Ectodermal cell (in vitro differentiated cells): Measurements from ENCODE around the gene MED15.

Experiments
- H3K27ac ChIP-seq: 2 replicates; pipeline ENCODE4 v1.7.0; 2013; ENCODE audit warnings: mild to moderate bottlenecking, low read depth, low read length; ENCODE audit not compliant: insufficient read depth, poor library complexity, severe bottlenecking
- H3K27me3 ChIP-seq: 2 replicates; pipeline ENCODE4 v1.7.0; 2013; ENCODE audit warnings: mild to moderate bottlenecking, low read length; ENCODE audit not compliant: insufficient read depth, control insufficient read depth, poor library complexity, severe bottlenecking
- H3K36me3 ChIP-seq: one replicate; pipeline ENCODE4 v1.7.0; 2013; ENCODE audit warnings: low read length; ENCODE audit not compliant: control insufficient read depth, insufficient read depth
- H3K4me1 ChIP-seq: one replicate; pipeline ENCODE4 v1.7.0; 2013; ENCODE audit warnings: low read length; ENCODE audit not compliant: control insufficient read depth, insufficient read depth
- H3K4me3 ChIP-seq: 2 replicates; pipeline ENCODE4 v1.7.0; 2013; ENCODE audit warnings: low read depth, low read length, control low read depth; ENCODE audit not compliant: insufficient read depth
- H3K9me3 ChIP-seq: 2 replicates; pipeline ENCODE4 v1.7.0; 2013; ENCODE audit warnings: mild to moderate bottlenecking, low read length, moderate library complexity; ENCODE audit not compliant: control insufficient read depth
- WGBS, 2 experiments: methylation state at CpG; one replicate each; pipeline ENCODE4 v1.1.7; 2013; ENCODE audit warnings: missing lambda C conversion rate in 2 of 2; 5-methylcytosine and 5-hydroxymethylcytosine counted together

The MED15 gene

DNA sequence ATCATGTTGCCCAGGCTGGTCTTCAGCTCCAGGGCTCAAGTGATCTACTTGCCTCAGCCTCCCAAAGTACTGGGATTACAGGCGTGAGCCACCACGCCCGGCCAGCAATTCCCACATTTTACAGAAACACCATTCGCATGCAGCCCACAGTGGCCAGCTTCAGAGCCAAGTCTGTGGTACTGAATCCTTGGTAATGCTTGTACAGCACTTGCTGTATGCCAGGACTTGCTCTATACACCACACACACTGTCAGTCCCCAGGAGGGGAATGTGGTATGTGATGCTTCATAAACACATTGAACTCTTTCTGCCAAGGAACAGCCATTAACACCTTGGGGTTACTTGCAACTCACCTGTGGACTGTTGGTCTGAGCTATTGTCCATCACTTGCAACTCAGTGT is 119.4 kb downstream of the MED15 start:
- WGBS, 2 experiments = 94 to 97% methylated on average over 4 of the region's 4 CpGs
- Histone ChIP-seq H3K36me3 (no peaks in the 10 kb centered on the region), H3K9me3 (no peaks in the 10 kb centered on the region), H3K27me3 (no peaks in the 10 kb centered on the region), H3K27ac (no peak overlapping the region), H3K4me3 (no peak overlapping the region), H3K4me1 (no peaks in the 10 kb centered on the region)

DNA sequence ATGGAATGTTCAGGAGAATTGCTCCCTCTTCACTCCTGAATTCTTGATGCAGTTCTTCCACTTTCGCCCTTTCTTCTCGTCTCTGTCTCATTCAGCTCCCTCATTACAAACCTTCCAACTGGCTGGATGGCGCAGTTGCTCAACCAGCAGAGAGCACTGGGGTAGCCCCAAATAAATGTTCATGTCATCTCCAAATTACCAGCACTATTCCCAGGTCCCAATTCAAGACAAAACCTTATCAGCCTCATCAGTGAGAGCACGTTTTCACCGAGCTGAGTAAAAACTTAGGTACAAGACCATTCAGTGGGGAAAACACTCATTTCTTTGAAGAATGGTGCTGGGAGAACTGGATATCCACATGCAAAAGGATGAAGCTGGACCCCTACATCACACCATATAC is 120.0 kb downstream of the MED15 start:
- Histone ChIP-seq H3K4me3 (no peak overlapping the region), H3K27ac (no peak overlapping the region), H3K27me3 (no peaks in the 10 kb centered on the region), H3K9me3 (no peaks in the 10 kb centered on the region), H3K4me1 (no peaks in the 10 kb centered on the region), H3K36me3 (no peaks in the 10 kb centered on the region)
- 95 to 96% methylated on average over 5 of the region's 5 CpGs for WGBS, 2 experiments

DNA sequence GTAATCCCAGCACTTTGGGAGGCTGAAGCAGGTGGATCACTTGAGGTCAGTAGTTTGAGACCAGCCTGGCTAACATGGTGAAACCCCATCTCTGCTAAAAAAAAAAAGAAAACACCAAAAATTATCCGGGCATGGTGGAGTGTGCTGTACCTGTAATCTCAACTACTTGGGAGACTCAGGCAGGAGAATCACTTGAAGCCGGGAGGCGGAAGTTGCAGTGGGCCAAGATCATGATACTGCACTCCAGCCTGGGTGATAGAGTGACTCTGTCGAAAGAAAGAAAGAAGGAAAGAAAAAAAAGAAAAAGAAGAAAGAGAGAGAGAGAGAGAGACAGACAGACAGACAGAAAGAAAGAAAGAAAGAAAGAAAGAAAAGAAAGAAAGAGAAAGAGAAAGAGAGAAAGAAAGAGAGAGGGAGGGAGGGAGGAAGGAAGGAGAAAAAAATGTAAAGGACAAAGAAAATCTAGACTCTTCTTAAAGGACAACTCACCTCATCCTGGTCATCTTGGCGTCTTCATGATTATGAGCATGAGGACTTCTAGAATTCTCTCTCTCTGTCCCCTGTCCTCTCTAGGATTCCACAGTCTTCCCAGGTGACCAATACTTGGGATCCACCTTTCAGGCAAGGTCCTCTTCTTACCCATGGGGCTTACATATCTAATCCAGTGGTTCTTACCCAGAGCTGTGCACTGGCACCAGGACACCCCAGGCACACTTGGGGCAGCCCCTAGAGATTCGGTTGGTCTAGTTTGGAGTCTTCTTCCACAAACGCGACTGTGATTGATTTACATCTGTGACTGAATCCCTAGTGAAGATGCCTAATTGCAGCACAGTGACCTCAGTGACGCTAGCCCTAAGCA is 120.9 kb downstream of the MED15 start:
- no peaks in the 10 kb centered on the region for H3K27me3 ChIP-seq
- H3K36me3 ChIP-seq = no peaks in the 10 kb centered on the region
- no peak overlapping the region for H3K4me3 ChIP-seq
- H3K4me1 ChIP-seq = no peaks in the 10 kb centered on the region
- no peaks in the 10 kb centered on the region for H3K9me3 ChIP-seq
- no peak overlapping the region for H3K27ac ChIP-seq
- WGBS, 2 experiments = 87% methylated on average over 9 of the region's 9 CpGs

DNA sequence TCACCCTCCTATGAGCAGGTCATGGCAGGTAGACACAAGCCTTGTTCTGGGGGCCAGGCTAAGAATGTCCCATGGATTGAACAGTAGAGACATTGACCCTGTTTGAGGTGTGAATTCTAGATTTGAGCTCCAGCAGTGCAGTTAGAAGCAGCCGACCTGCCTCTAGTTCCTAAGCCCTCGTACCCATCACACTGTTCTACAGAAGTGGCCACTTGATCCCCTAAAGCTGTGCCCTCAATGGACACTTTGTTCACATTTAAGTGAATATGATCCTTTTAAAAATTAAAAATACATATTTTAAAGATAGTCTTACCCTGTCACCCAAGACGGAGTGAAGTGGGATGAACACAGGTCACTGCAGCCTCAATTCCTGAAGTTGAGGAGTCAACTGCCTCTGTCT is 122.0 kb downstream of the MED15 start:
- WGBS, 2 experiments = 96 to 99% methylated on average over 3 of the region's 3 CpGs
- H3K27me3 ChIP-seq = no peaks in the 10 kb centered on the region

DNA sequence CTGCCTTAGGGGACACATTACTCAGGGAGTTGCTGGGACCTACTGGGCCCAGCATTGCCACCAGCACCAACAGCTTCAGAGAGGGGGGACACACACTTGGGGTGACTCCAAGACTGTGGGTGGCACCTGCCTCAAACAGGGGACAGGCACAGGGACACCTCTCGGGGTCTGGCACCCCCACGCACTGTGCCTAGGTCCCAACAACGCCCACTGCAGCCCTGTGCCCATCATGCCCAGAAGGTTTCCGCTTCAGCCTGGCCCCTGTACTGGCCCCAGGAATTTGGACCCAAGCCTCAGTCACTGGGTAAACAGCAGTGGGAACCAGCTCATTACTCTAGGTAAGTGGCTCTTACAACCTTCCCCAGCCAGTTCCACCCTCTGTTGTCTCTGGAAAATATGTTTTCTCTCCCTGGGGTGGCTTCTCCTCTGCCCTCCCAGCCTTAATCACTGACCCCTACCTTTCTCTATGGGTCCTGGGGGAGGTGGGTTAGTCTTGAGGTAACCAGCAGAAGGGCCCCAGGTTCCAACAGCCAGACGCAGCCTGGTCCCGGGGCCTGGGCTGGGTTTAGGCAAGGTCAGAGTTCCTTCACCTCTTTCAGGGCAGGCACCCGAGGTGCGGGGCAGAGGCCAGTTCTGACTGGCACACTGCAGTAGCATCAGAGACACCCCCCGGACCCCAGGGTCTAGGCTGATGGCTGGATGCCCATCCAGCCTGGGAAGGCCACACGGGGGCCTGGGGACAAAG is 123.6 kb downstream of the MED15 start:
- Histone ChIP-seq H3K4me3 (no peak overlapping the region), H3K4me1 (no peaks in the 10 kb centered on the region), H3K36me3 (no peaks in the 10 kb centered on the region), H3K9me3 (no peaks in the 10 kb centered on the region), H3K27me3 (no peaks in the 10 kb centered on the region), H3K27ac (no peak overlapping the region)
- WGBS, 2 experiments = 93 to 95% methylated on average over 10 of the region's 10 CpGs

More for the DNA sequence above, 122.0 kb downstream of the MED15 start:
- Histone ChIP-seq H3K4me1 (no peaks in the 10 kb centered on the region), H3K9me3 (no peaks in the 10 kb centered on the region), H3K27ac (no peak overlapping the region), H3K36me3 (no peaks in the 10 kb centered on the region), H3K4me3 (no peak overlapping the region)

DNA sequence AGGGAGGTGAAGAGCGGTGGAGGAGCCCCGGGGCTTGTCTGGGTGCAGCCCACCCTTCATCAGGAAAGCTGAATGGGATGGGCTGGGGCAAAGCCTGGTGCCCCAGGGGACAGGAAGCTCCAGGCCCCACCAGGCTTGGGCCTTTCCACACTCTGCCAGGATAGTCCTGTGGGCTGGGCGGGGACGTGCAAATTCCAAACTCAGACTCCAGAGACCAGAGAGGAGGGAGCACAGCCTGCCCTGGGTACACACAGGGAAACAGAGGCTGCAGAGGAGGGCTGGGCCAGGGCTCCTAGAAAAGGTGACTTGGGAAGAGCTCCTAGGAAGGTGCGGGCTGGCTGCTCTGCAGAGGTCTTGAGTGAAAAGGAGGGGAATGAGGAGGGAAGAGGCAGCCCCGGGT is 124.7 kb downstream of the MED15 start:
- H3K9me3 ChIP-seq = no peaks in the 10 kb centered on the region
- H3K4me3 ChIP-seq = no peak overlapping the region
- WGBS, 2 experiments = 88 to 93% methylated on average over 6 of the region's 6 CpGs
- no peaks in the 10 kb centered on the region for H3K4me1 ChIP-seq
- H3K27me3 ChIP-seq = no peaks in the 10 kb centered on the region
- H3K27ac ChIP-seq = no peak overlapping the region
- H3K36me3 ChIP-seq = no peaks in the 10 kb centered on the region

DNA sequence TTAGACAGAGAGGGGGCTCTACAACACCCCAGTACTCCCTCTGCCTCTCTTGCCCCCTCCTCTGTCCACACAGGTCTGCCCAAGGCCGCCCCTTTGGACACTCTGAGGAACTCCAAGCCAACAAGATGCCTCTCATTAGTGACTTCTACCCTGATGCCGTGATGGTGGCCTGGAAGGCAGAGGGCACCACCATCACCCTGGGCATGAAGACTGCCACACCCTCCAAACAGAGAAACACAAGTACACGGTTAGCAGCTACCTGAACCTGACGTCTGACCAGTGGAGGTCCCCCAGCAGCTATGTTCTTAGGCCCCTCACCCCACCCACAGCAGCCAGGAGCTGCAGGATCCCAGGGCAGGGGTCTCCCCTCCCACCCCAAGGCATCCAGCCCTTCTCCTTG is 125.1 kb downstream of the MED15 start:
- H3K27me3 ChIP-seq = no peaks in the 10 kb centered on the region
- no peak overlapping the region for H3K27ac ChIP-seq
- H3K9me3 ChIP-seq = no peaks in the 10 kb centered on the region
- H3K4me3 ChIP-seq = no peak overlapping the region
- no peaks in the 10 kb centered on the region for H3K4me1 ChIP-seq
- 75 to 89% methylated on average over 4 of the region's 4 CpGs for WGBS, 2 experiments
- H3K36me3 ChIP-seq = no peaks in the 10 kb centered on the region

DNA sequence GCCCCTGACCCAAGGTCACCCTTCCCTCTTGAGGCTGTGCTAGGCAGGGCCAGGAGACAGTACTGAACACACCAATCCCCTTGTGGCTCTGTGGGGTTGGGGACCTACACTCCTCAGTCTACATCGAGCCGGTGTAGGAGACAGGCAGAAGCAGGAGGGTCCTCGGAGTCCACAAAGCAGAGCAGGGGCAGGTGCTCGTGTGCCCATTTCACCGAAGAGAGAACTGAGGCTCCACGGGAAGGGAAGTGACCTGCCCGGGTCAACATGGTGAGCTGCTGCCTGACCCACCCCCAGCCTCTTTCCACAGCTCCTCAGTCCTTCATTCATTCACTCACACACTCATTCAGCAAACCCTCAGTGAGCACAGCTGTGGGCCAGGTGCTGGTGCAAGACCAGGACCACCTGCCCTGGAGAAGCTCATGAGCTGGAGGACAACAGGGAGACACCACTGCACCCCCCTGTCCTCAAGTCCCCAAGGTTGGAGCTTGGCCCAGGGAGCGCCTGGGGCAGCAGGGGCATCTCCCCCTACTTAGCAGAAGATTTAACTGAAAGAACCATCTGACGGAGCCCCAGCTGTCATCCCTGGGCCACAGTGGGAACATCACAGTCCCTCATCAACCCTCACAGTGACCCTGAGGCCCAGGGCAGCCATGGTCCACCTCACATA is 127.3 kb downstream of the MED15 start:
- H3K27me3 ChIP-seq = no peaks in the 10 kb centered on the region
- H3K27ac ChIP-seq = no peak overlapping the region
- no peaks in the 10 kb centered on the region for H3K4me1 ChIP-seq
- no peaks in the 10 kb centered on the region for H3K36me3 ChIP-seq
- 84% methylated on average over 9 of the region's 9 CpGs for WGBS, 2 experiments
- no peak overlapping the region for H3K4me3 ChIP-seq
- H3K9me3 ChIP-seq = no peaks in the 10 kb centered on the region

DNA sequence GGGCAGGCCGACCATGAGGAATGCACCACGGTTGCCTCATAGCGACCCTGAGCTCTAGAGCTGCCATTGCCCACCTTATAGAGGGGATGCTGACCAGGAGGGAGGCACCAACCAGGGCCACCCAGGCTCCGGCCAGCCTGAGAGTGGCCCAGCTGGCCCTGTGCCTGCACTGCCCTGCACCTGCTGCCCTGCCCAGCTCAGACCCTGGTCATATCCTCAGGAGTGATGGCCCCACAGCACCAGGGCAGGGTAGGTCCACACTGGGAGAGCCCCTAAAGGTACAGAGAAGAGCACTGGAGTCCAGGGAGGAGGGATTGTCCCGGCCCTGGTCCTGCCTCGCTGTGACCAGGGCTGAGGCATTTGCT is 127.8 kb downstream of the MED15 start:
- Histone ChIP-seq H3K4me1 (no peaks in the 10 kb centered on the region), H3K9me3 (no peaks in the 10 kb centered on the region), H3K36me3 (no peaks in the 10 kb centered on the region), H3K27ac (no peak overlapping the region), H3K4me3 (no peak overlapping the region), H3K27me3 (no peaks in the 10 kb centered on the region)
- WGBS, 2 experiments = 89 to 92% methylated on average over 6 of the region's 6 CpGs
